ENCODE data around the gene PCDHB13.

DNA sequence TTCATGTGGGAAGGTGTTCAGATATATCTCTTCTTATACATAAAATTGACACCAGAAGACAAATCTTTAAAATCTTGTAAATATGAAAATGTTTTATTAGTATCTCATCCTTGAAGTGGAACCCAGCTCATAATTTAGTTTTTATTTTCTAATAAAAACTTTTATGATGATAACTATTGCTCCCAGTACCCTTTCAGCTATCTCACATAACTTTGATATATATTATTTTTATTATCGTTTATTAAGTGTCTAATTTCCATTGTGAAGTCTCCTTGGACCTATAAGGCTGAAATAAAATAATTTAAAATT is 47.5 kb downstream of the PCDHB13 start:
- TF ChIP-seq TAF1 (IDR thresholded peaks at IDR 0.05; ENCODE audit: borderline replicate concordance, low read depth, low read length) (no peak), POLR2A (IDR thresholded peaks at IDR 0.05; ENCODE audit: low read depth, low read length) (no peak)
